SJCRH30 (cell line): Measurements from ENCODE around the gene PSMB5. TPM values are rescaled to one million over a fixed set of nuclear protein-coding genes. Genes with fewer than 3 reads are reported as not detected.
A peak's percentile ranks its signal among the peaks of the same experiment; 100 is the strongest.

Experiments used
- DNase-seq, 2 experiments: peaks; one replicate each; pipeline ENCODE4 v3.0.0-alpha.2; 2015 to 2020
- H3K27ac ChIP-seq: fragments of 250-450 bp; sonication (Bioruptor Pico); 2 replicates; pipeline ENCODE4 v1.5.1; 2020; ENCODE audit warnings: mild to moderate bottlenecking, moderate library complexity
- H3K27me3 ChIP-seq: fragments of 250-450 bp; sonication (Bioruptor Pico); 2 replicates; pipeline ENCODE4 v1.5.1; 2020; ENCODE audit warnings: mild to moderate bottlenecking, moderate library complexity
- H3K36me3 ChIP-seq: fragments of 250-450 bp; sonication (Bioruptor Pico); 2 replicates; pipeline ENCODE4 v1.5.1; 2020; ENCODE audit warnings: mild to moderate bottlenecking, moderate library complexity
- H3K4me1 ChIP-seq: fragments of 250-450 bp; sonication (Bioruptor Pico); 2 replicates; pipeline ENCODE4 v1.5.1; 2020; ENCODE audit warnings: mild to moderate bottlenecking, moderate library complexity
- H3K4me3 ChIP-seq: fragments of 250-450 bp; sonication (Bioruptor Pico); 2 replicates; pipeline ENCODE4 v1.5.1; 2020; ENCODE audit warnings: mild to moderate bottlenecking, moderate library complexity
- H3K9me3 ChIP-seq: fragments of 250-450 bp; sonication (Bioruptor Pico); replicated peaks from 2 replicates; pipeline ENCODE4 v1.5.1; 2020; ENCODE audit warnings: mild to moderate bottlenecking, moderate library complexity
- total RNA-seq: library from RNA; depleted of rRNA; stranded (reverse); fragments of >200 nt; shearing (Covaris generic); gene quantifications from 2 replicates; pipeline ENCODE4 v1.2.3, GENCODE V29; 2014

Gene PSMB5
- total RNA-seq, 1 experiment from 2014 or later = 224 TPM

- Histone ChIP-seq H3K4me1 (no peaks in the 10 kb centered on the region), H3K27me3 (no peaks in the 10 kb centered on the region), H3K27ac (no peak within 1 kb of the TSS)
Measured at GRCh38 chr14:23042162-23042965, 7.7 kb upstream of the PSMB5 start, which contains the start of gene PSMB11. Gene PSMB11 (plus strand): TSS chr14:23042212. CDS start chr14:23042226, 14 bp downstream.

DNA sequence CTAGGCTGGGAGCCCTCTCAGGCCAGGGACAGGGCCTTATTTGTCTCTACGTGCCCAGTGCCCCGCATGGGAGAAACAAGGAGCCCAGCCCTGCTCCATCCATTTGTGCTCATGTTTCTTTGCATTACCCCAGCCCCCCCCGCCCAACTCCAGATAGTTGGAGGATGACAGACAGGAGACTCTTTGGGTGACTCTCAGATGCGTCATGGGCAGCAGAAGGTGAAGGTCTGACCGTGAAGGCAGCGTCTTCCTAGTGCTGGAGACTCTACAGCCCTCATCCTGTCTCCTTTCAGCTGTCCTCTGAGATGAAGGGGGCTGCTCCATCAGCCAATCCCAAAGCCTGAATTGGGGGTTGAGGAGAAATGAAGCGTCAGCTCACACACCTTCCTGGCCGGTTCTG is 7.0 kb upstream of the PSMB5 start:
- no peaks in the 10 kb centered on the region for H3K27me3 ChIP-seq
- no peaks in the 10 kb centered on the region for H3K4me1 ChIP-seq
- H3K4me3 ChIP-seq = no peak overlapping the region
- DNase-seq = no peak
- no peak overlapping the region for H3K27ac ChIP-seq
- H3K9me3 ChIP-seq = no peaks in the 10 kb centered on the region
- H3K36me3 ChIP-seq = no peaks in the 10 kb centered on the region

More at GRCh38 chr14:23042162-23042965, 7.7 kb upstream of the PSMB5 start, which contains the start of gene PSMB11:
- Histone ChIP-seq H3K9me3 (no peaks in the 10 kb centered on the region), H3K36me3 (no peaks in the 10 kb centered on the region), H3K4me3 (no peak within 1 kb of the TSS)
- DNase-seq = no peak

- Histone ChIP-seq H3K27me3 (no peaks in the 10 kb centered on the region), H3K4me3 (no peak overlapping the region)
- no peak for DNase-seq
Measured at GRCh38 chr14:23040100-23040499, 5.4 kb upstream of the PSMB5 start.

DNA sequence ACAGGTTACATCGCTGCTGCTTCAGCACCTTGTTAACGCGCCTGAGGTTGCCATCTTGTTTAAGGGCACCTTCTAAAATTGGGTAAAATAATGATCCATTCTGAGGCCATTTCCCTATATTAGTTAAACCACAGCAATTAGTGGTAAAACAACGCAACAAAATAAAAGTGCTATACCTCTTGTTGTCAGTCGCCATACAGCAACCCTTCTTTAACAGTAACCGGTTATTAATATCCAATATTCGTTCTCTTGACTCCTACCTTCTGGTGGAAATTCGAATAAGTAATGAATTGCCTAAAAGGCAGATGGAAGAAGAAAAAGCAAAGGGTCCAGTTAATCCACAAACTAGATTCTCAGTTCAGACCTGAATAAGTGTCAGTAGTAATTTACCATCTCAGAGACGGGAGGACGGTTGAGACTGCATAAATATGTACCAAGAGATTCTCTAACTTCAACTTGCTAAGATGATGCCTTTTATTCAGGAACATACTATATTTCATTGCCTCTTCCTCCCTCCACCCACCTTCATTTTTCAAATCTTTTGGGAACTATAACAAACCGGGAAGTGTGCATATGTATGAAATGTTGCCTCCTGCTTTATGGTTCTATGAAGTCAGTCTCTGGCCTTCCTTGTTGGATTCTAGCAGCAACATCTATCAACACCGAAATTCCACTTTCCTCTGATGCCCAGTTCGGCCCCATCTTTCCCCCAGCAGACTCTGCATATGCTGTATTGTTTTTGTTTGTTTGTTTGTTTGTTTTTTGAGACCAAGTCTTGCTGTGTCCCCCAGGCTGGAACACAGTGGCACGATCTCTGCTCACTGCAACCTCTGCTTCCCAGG is 824 bp upstream of the PSMB5 start:
- no peaks in the 10 kb centered on the region for H3K9me3 ChIP-seq
- peaks cover 4% of the 10 kb centered on the region; the same call in 1 of the 2 replicates for H3K4me1 ChIP-seq
- DNase-seq = no peak
- peak overlapping the region; percentile 84 for H3K4me3 ChIP-seq
- no peaks in the 10 kb centered on the region for H3K27me3 ChIP-seq
- peaks cover 30% of the 10 kb centered on the region for H3K36me3 ChIP-seq
- peak overlapping the region; percentile 96 for H3K27ac ChIP-seq

More at GRCh38 chr14:23040100-23040499, 5.4 kb upstream of the PSMB5 start:
- peaks cover 4% of the 10 kb centered on the region; the same call in 1 of the 2 replicates for H3K4me1 ChIP-seq
- H3K27ac ChIP-seq = no peak overlapping the region
- H3K9me3 ChIP-seq = no peaks in the 10 kb centered on the region
- no peaks in the 10 kb centered on the region for H3K36me3 ChIP-seq

- H3K4me3 ChIP-seq = peak overlapping the region; percentile 84
- DNase-seq = peak; percentile 10 to 33
- peak overlapping the region; percentile 96 for H3K27ac ChIP-seq
- peaks cover 4% of the 10 kb centered on the region; the same call in 1 of the 2 replicates for H3K4me1 ChIP-seq
- no peaks in the 10 kb centered on the region for H3K27me3 ChIP-seq
- H3K9me3 ChIP-seq = no peaks in the 10 kb centered on the region
- H3K36me3 ChIP-seq = peaks cover 44% of the 10 kb centered on the region
Measured at GRCh38 chr14:23033801-23034497, 751 bp downstream of the PSMB5 start.

GRCh38 chr14:23033251-23033727 is 1.4 kb downstream of the PSMB5 start:
- no peak overlapping the region for H3K27ac ChIP-seq
- H3K27me3 ChIP-seq = no peaks in the 10 kb centered on the region
- H3K4me1 ChIP-seq = peaks cover 4% of the 10 kb centered on the region; the same call in 1 of the 2 replicates
- peak overlapping the region; percentile 84 for H3K4me3 ChIP-seq
- peaks cover 50% of the 10 kb centered on the region for H3K36me3 ChIP-seq
- DNase-seq = no peak
- no peaks in the 10 kb centered on the region for H3K9me3 ChIP-seq

DNA sequence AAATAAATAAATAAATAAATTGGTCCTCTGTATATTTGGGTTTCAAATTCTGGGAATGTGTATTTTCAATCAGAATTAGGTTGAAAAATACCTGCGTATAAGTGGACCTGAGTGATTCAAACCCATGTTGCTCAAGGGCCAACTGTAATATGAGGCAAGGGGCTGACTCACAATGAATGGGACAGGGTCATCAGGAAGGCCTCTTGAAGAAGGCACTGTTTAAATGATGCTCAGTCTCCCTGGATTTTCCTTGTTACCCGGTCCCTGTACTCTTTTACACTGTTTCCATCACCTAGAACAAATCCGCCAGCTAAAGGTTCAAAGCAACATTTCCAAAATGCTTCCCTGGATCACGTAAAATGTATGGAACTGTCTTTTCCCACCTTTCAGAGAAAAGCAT is 3.8 kb downstream of the PSMB5 start:
- Histone ChIP-seq H3K4me1 (peaks cover 4% of the 10 kb centered on the region; the same call in 1 of the 2 replicates), H3K36me3 (peaks cover 66% of the 10 kb centered on the region), H3K9me3 (no peaks in the 10 kb centered on the region), H3K27me3 (no peaks in the 10 kb centered on the region), H3K27ac (no peak overlapping the region), H3K4me3 (no peak overlapping the region)
- no peak for DNase-seq

GRCh38 chr14:23028799-23029198 is 5.9 kb downstream of the PSMB5 start:
- H3K27ac ChIP-seq = no peak overlapping the region
- H3K4me1 ChIP-seq = no peaks in the 10 kb centered on the region
- H3K4me3 ChIP-seq = no peak overlapping the region
- peaks cover 72% of the 10 kb centered on the region for H3K36me3 ChIP-seq
- no peak for DNase-seq
- no peaks in the 10 kb centered on the region for H3K9me3 ChIP-seq
- no peaks in the 10 kb centered on the region for H3K27me3 ChIP-seq

- Histone ChIP-seq H3K27ac (no peak overlapping the region), H3K4me3 (no peak overlapping the region), H3K36me3 (peaks cover 41% of the 10 kb centered on the region), H3K27me3 (no peaks in the 10 kb centered on the region), H3K9me3 (no peaks in the 10 kb centered on the region), H3K4me1 (no peaks in the 10 kb centered on the region)
- DNase-seq = no peak
Measured at GRCh38 chr14:23025151-23025814, 9.4 kb downstream of the PSMB5 start.

GRCh38 chr14:23024612-23025075 is 10.1 kb downstream of the PSMB5 start:
- no peaks in the 10 kb centered on the region for H3K4me1 ChIP-seq
- H3K9me3 ChIP-seq = no peaks in the 10 kb centered on the region
- no peak overlapping the region for H3K27ac ChIP-seq

DNA sequence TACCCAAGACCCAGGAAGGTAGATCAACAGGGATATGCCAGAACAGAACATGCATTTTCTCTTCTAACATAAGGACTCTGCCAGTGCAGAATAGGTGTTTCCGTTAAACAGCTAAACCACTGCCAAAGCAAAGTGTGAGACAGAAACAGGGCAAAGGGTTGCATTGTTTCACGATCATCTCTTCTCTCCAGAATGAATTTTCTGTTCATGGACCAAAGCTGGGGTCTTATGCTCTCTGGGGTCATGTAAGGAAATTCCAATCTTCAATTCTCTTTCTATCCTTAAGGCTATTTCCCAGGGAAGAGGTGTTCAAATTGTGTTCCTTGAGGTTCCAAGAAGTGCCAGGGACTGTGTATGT is 10.9 kb downstream of the PSMB5 start:
- Histone ChIP-seq H3K4me1 (no peaks in the 10 kb centered on the region), H3K27ac (no peak overlapping the region)

More at GRCh38 chr14:23024612-23025075, 10.1 kb downstream of the PSMB5 start:
- Histone ChIP-seq H3K4me3 (no peak overlapping the region), H3K27me3 (no peaks in the 10 kb centered on the region), H3K36me3 (peaks cover 35% of the 10 kb centered on the region)
- DNase-seq = no peak

DNA sequence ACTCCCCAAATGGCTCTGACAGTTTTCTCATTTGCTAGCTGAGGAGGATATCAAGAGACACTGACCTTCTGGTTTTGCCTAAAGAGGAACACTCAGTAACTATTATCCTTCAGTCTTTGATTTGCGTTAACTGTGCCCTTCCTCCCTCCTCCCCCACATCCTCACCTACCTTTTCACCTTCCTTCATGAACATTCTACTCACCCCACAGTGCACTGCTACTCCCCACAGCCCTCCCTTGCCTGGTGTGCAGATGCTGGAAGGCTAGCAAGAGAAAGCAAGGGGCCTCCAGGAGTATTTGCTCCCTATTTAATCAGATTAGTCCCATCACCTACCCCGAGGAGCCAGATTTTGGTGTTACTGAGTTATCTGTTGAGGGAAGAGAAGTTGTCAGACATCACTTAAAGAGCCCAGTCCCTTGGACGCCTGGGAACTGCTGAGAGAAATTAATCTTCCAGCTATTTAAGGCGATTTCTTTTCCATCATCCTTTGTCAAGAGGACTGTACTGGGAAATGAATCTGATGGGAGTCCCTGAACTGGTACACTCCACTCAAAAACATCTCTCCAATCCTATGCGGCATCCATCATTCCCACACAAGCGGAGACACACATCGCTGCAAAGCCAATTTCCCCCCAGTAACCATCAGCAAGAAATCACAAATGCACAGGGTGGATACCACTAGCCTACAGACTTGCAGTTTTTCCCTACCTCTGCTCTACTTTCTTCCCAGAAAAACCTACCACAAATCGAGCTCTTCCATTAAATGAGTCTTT is 11.5 kb downstream of the PSMB5 start:
- DNase-seq = no peak
- H3K4me1 ChIP-seq = no peaks in the 10 kb centered on the region

More for the DNA sequence above, 10.9 kb downstream of the PSMB5 start:
- Histone ChIP-seq H3K4me3 (no peak overlapping the region), H3K9me3 (no peaks in the 10 kb centered on the region), H3K27me3 (no peaks in the 10 kb centered on the region), H3K36me3 (peaks cover 28% of the 10 kb centered on the region)
- DNase-seq = no peak

GRCh38 chr14:23021889-23022442 is 12.7 kb downstream of the PSMB5 start:
- no peaks in the 10 kb centered on the region for H3K9me3 ChIP-seq
- H3K4me3 ChIP-seq = no peak overlapping the region
- peaks cover 18% of the 10 kb centered on the region; the same call in 1 of the 2 replicates for H3K36me3 ChIP-seq
- no peak for DNase-seq
- no peaks in the 10 kb centered on the region for H3K27me3 ChIP-seq
- H3K4me1 ChIP-seq = no peaks in the 10 kb centered on the region
- H3K27ac ChIP-seq = no peak overlapping the region

More for the DNA sequence above, 11.5 kb downstream of the PSMB5 start:
- H3K27me3 ChIP-seq = no peaks in the 10 kb centered on the region
- no peak overlapping the region for H3K27ac ChIP-seq
- peaks cover 24% of the 10 kb centered on the region for H3K36me3 ChIP-seq
- no peaks in the 10 kb centered on the region for H3K9me3 ChIP-seq
- H3K4me3 ChIP-seq = no peak overlapping the region
